CD4-positive, alpha-beta T cell (primary cell): Measurements from ENCODE around the gene CDK17. TPM values are rescaled to one million over a fixed set of nuclear protein-coding genes. Genes with fewer than 3 reads are reported as not detected.
"Not testable (repeated sequence)": the region's sequence is repeated elsewhere in the genome, so short reads cannot be mapped to it uniquely, and the experiment has no call there.

Experiments
- ATAC-seq: fragments of 200-7000 bp; cut with Tn5 transposase; one replicate; pipeline ENCODE4 v1.10.0; 2022; ENCODE audit warnings: mild to moderate bottlenecking; ENCODE audit not compliant: poor library complexity
- CTCF ChIA-PET: fragments of 350-600 bp; sonication (Branson Sonifier 250); formaldehyde crosslinking; loops from one replicate; lab custom pipeline; 2021; ENCODE audit warnings: antibody characterized with exemption, inconsistent platforms; lab: Charles Lee
- POLR2A ChIA-PET: fragments of 350-600 bp; sonication (Branson Sonifier 250); formaldehyde crosslinking; loops from one replicate; lab custom pipeline; 2021; ENCODE audit warnings: antibody characterized with exemption, inconsistent platforms; lab: Charles Lee
- DNase-seq, 14 experiments: peaks; one replicate each; pipeline ENCODE4 v3.0.0-alpha.2; 2013 to 2020; ENCODE audit warnings: mixed read lengths in 2 of 14
- H3K27ac ChIP-seq, 2 donors: one replicate each; pipeline versions ENCODE4 v1.5.1 to v1.7.0; 2013; ENCODE audit warnings: low read length in 2 of 2, low read depth in 1 of 2, mild to moderate bottlenecking in 1 of 2
- H3K27me3 ChIP-seq, 2 experiments: 1 replicate in 1 of 2; 2 replicates in 1 of 2; pipeline versions ENCODE4 v1.6.1 to v1.7.0; 2013; ENCODE audit warnings: low read length in 2 of 2, control low read depth in 1 of 2, mild to moderate bottlenecking in 1 of 2, moderate library complexity in 1 of 2; ENCODE audit not compliant: insufficient read depth in 2 of 2, control insufficient read depth in 1 of 2
- H3K36me3 ChIP-seq: one replicate; pipeline ENCODE4 v1.6.1; 2013; ENCODE audit warnings: low read length, control low read depth; ENCODE audit not compliant: insufficient read depth
- H3K4me1 ChIP-seq: one replicate; pipeline ENCODE4 v1.6.1; 2013; ENCODE audit warnings: low read length, control low read depth; ENCODE audit not compliant: insufficient read depth
- H3K4me3 ChIP-seq: one replicate; pipeline ENCODE4 v1.5.1; 2013; ENCODE audit warnings: mild to moderate bottlenecking, low read length, moderate library complexity
- H3K9me3 ChIP-seq, 2 experiments: 1 replicate in 1 of 2; 2 replicates in 1 of 2; pipeline versions ENCODE4 v1.6.1 to v1.7.0; 2013; ENCODE audit warnings: low read length in 2 of 2, mild to moderate bottlenecking in 2 of 2, control low read depth in 1 of 2, moderate library complexity in 1 of 2; ENCODE audit not compliant: control insufficient read depth in 1 of 2, insufficient read depth in 1 of 2
- H3K27ac Mint-ChIP-seq: one replicate; pipeline ENCODE4 v1.8.0; 2020; ENCODE audit warnings: mixed read lengths
- H3K27me3 Mint-ChIP-seq: one replicate; pipeline ENCODE4 v1.8.0; 2021; ENCODE audit warnings: mixed read lengths
- H3K36me3 Mint-ChIP-seq: one replicate; pipeline ENCODE4 v1.8.0; 2021; ENCODE audit warnings: low read depth, mixed read lengths
- H3K4me1 Mint-ChIP-seq: one replicate; pipeline ENCODE4 v1.8.0; 2021; ENCODE audit warnings: low read depth, mixed read lengths
- H3K4me3 Mint-ChIP-seq: one replicate; pipeline ENCODE4 v1.8.0; 2020; ENCODE audit warnings: mild to moderate bottlenecking, mixed read lengths
- H3K9me3 Mint-ChIP-seq: one replicate; pipeline ENCODE4 v1.8.0; 2020; ENCODE audit warnings: mixed read lengths
- CTCF ChIP-seq: fragments of 200-600 bp; IDR thresholded peaks from one replicate; pipeline ENCODE4 v1.8.0; 2022; ENCODE audit warnings: antibody characterized with exemption, mild to moderate bottlenecking
- intact Hi-C, 2 experiments: fragments of 100-400 bp; cut with DNase I in 1 of 2; cut with micrococcal nuclease in 1 of 2; formaldehyde crosslinking; loops; one replicate each; pipeline versions ENCODE4 v1.15.1 to v1.9.0; 2023 to 2025; cut with DNase I, micrococcal nuclease
- total RNA-seq, 174 experiments: library from RNA in 2 of 174; stranded (reverse) in 2 of 174; gene quantifications; one replicate each; pipeline ENCODE4 v1.2.3 and lab custom pipeline; 2021 to 2026

The CDK17 gene
- total RNA-seq, 2 experiments from 2014 or later, result 112 to 113 TPM

GRCh38 chr12:96323906-96324305 lies 76.3 kb downstream of the CDK17 start:
- no peak overlapping the region for H3K4me3 Mint-ChIP-seq
- Histone ChIP-seq H3K9me3 (peaks cover 4 to 7% of the 10 kb centered on the region in 2 experiments), H3K27me3 (no peaks in the 10 kb centered on the region), H3K27ac (no peak overlapping the region), H3K4me1 (peaks cover 8% of the 10 kb centered on the region), H3K36me3 (peaks cover 25% of the 10 kb centered on the region), H3K4me3 (no peak overlapping the region)
- DNase-seq (no peak), ATAC-seq (no peak)
- H3K27me3 Mint-ChIP-seq, result no peaks in the 10 kb centered on the region
- H3K36me3 Mint-ChIP-seq, result peaks cover 52% of the 10 kb centered on the region
- CTCF ChIA-PET, result no interaction called here
- intact Hi-C loops, result no loop called here
- POLR2A ChIA-PET, result interaction anchor here (5.3 kb wide), 1 partner anchor 75 kb away, joined by 37 read pairs; the partner anchor contains the start of gene CDK17
- peaks cover 2% of the 10 kb centered on the region for H3K9me3 Mint-ChIP-seq
- TF ChIP-seq CTCF, result no peak
- peaks cover 54% of the 10 kb centered on the region for H3K4me1 Mint-ChIP-seq
- H3K27ac Mint-ChIP-seq, result peak overlapping the region; percentile 32

GRCh38 chr12:96322720-96323119 lies 77.5 kb downstream of the CDK17 start:
- no peak overlapping the region for H3K4me3 Mint-ChIP-seq
- no peak for ATAC-seq
- no peak for TF ChIP-seq CTCF
- DNase-seq, result no peak
- peaks cover 4 to 7% of the 10 kb centered on the region in 2 experiments for H3K9me3 ChIP-seq
- CTCF ChIA-PET, result interaction anchor here (0.8 to 1.7 kb wide), 3 partner anchors 10 to 78 kb away, joined by 3 to 5 read pairs (median 4); partner anchors contain the start of gene CDK17
- H3K4me1 ChIP-seq, result peaks cover 5% of the 10 kb centered on the region
- no peaks in the 10 kb centered on the region for H3K27me3 ChIP-seq
- H3K4me1 Mint-ChIP-seq, result peaks cover 42% of the 10 kb centered on the region
- H3K36me3 ChIP-seq, result peaks cover 25% of the 10 kb centered on the region
- POLR2A ChIA-PET, result interaction anchor here (1.2 to 1.8 kb wide), 2 partner anchors 13 to 56 kb away, joined by 3 to 10 read pairs; no protein-coding TSS in a partner anchor
- no peaks in the 10 kb centered on the region for H3K27me3 Mint-ChIP-seq
- intact Hi-C loops, result no loop called here
- no peak overlapping the region for H3K27ac ChIP-seq
- peaks cover 2% of the 10 kb centered on the region for H3K9me3 Mint-ChIP-seq
- no peak overlapping the region for H3K4me3 ChIP-seq
- H3K36me3 Mint-ChIP-seq, result peaks cover 55% of the 10 kb centered on the region
- no peak overlapping the region for H3K27ac Mint-ChIP-seq

- peaks cover 2% of the 10 kb centered on the region for H3K9me3 Mint-ChIP-seq
- H3K36me3 ChIP-seq, result peaks cover 25% of the 10 kb centered on the region
- H3K27ac Mint-ChIP-seq, result no peak overlapping the region
- no peak overlapping the region for H3K27ac ChIP-seq
- H3K27me3 ChIP-seq, result no peaks in the 10 kb centered on the region
- intact Hi-C loops, result no loop called here
- H3K4me3 Mint-ChIP-seq, result no peak overlapping the region
- ChIA-PET CTCF (interaction anchor here (1.7 kb wide), 2 partner anchors 10 to 78 kb away, joined by 4 to 5 read pairs; partner anchors contain the start of gene CDK17), POLR2A (interaction anchor here (0.6 to 1.8 kb wide), 3 partner anchors 13 to 167 kb away, joined by 3 to 10 read pairs (median 3); no protein-coding TSS in a partner anchor)
- peaks cover 4 to 7% of the 10 kb centered on the region in 2 experiments for H3K9me3 ChIP-seq
- peaks cover 35% of the 10 kb centered on the region for H3K4me1 Mint-ChIP-seq
- no peaks in the 10 kb centered on the region for H3K27me3 Mint-ChIP-seq
- H3K4me1 ChIP-seq, result no peaks in the 10 kb centered on the region
- ATAC-seq, result no peak
- DNase-seq, result no peak
- H3K4me3 ChIP-seq, result no peak overlapping the region
- TF ChIP-seq CTCF, result no peak
- peaks cover 54% of the 10 kb centered on the region for H3K36me3 Mint-ChIP-seq
Observed at GRCh38 chr12:96321941-96322340, 78.3 kb downstream of the CDK17 start.

- H3K27ac Mint-ChIP-seq, CTCF ChIA-PET, intact Hi-C loops, H3K27me3 ChIP-seq, ATAC-seq, H3K4me3 Mint-ChIP-seq, H3K4me1 ChIP-seq, H3K9me3 ChIP-seq, H3K4me3 ChIP-seq, POLR2A ChIA-PET, H3K27ac ChIP-seq, H3K27me3 Mint-ChIP-seq, DNase-seq, H3K9me3 Mint-ChIP-seq: not testable (repeated sequence)
- peaks cover 36% of the 10 kb centered on the region for H3K36me3 Mint-ChIP-seq
- peaks cover 38% of the 10 kb centered on the region for H3K4me1 Mint-ChIP-seq
- peaks cover 12% of the 10 kb centered on the region for H3K36me3 ChIP-seq
Observed at GRCh38 chr12:96317801-96318200, 82.4 kb downstream of the CDK17 start.

GRCh38 chr12:96315741-96316481 lies 84.3 kb downstream of the CDK17 start:
- H3K9me3 ChIP-seq, H3K27me3 ChIP-seq, H3K4me1 ChIP-seq, H3K9me3 Mint-ChIP-seq, intact Hi-C loops, H3K27me3 Mint-ChIP-seq: not testable (repeated sequence)
- H3K4me3 ChIP-seq, result peak overlapping the region; percentile 45
- peaks cover 28% of the 10 kb centered on the region for H3K4me1 Mint-ChIP-seq
- CTCF ChIA-PET, result interaction anchor here (1.6 kb wide), 1 partner anchor 85 kb away, joined by 3 read pairs; the partner anchor contains the start of gene CDK17
- peak in 12 of 14 experiments; percentile 11 to 52 (median 21) for DNase-seq
- ATAC-seq, result peak; percentile 66
- POLR2A ChIA-PET, result interaction anchor here (0.6 to 7.1 kb wide), 5 partner anchors 12 to 84 kb away, joined by 3 to 67 read pairs (median 4); partner anchors contain the start of gene CDK17
- peak overlapping the region; percentile 98 for H3K27ac Mint-ChIP-seq
- H3K36me3 Mint-ChIP-seq, result peaks cover 42% of the 10 kb centered on the region
- H3K27ac ChIP-seq, result peak overlapping the region in 1 of 2 donors; percentile 43
- H3K36me3 ChIP-seq, result peaks cover 14% of the 10 kb centered on the region
- peak overlapping the region; percentile 92 for H3K4me3 Mint-ChIP-seq
